Gastroesophageal sphincter (tissue), 4 donors: ENCODE results near the gene TMEM51. TPM values are rescaled to one million over a fixed set of nuclear protein-coding genes. Genes with fewer than 3 reads are reported as not detected.
"Not testable (repeated sequence)": the region's sequence is repeated elsewhere in the genome, so short reads cannot be mapped to it uniquely, and the experiment has no call there.

ENCODE experiments used
- ATAC-seq: fragments of 150-250 bp; one replicate; pipeline ENCODE4 v1.9.1; 2016; ENCODE audit warnings: mild to moderate bottlenecking, moderate library complexity
- H3K27ac ChIP-seq, 4 donors: fragments of 200-600 bp; sonication (generic) in 3 of 4; 1 replicate in 3 of 4; 2 replicates in 1 of 4; pipeline ENCODE4 v1.5.1; 2016 to 2019
- H3K27me3 ChIP-seq: fragments of 200-600 bp; sonication (generic); one replicate; pipeline ENCODE4 v1.5.1; 2019
- H3K36me3 ChIP-seq, 2 donors: fragments of 200-600 bp; sonication (generic); one replicate each; pipeline ENCODE4 v1.5.1; 2019; ENCODE audit warnings: control low read depth in 1 of 2
- H3K4me1 ChIP-seq, 3 donors: fragments of 200-600 bp; sonication (generic); 1 replicate in 2 of 3; 2 replicates in 1 of 3; pipeline ENCODE4 v1.5.1; 2016 to 2019; ENCODE audit warnings: control low read depth in 2 of 3
- H3K4me3 ChIP-seq, 2 donors: fragments of 200-600 bp; sonication (generic); one replicate each; pipeline ENCODE4 v1.5.1; 2019; ENCODE audit warnings: mild to moderate bottlenecking in 1 of 2, moderate library complexity in 1 of 2
- H3K9me3 ChIP-seq, 3 donors: fragments of 200-600 bp; sonication (generic); one replicate each; pipeline ENCODE4 v1.5.1; 2017 to 2019; ENCODE audit warnings: control low read depth in 2 of 3
- CTCF ChIP-seq, 4 experiments: fragments of 200-600 bp in 2 of 4; fragments of 450-650 bp in 2 of 4; sonication (generic) in 1 of 4; IDR thresholded peaks; one replicate each; pipeline ENCODE4 v1.5.1; 2017 to 2019; ENCODE audit warnings: antibody characterized with exemption in 4 of 4, mild to moderate bottlenecking in 2 of 4, moderate library complexity in 2 of 4
- EP300 ChIP-seq: sonication (generic); formaldehyde crosslinking; IDR thresholded peaks from one replicate; pipeline ENCODE4 v1.6.1; 2017; ENCODE audit warnings: antibody characterized with exemption, mild to moderate bottlenecking
- POLR2A ChIP-seq, 2 donors: fragments of 450-650 bp; IDR thresholded peaks; one replicate each; pipeline ENCODE4 v1.6.1; 2017; ENCODE audit warnings: antibody characterized with exemption in 2 of 2, mild to moderate bottlenecking in 2 of 2, moderate library complexity in 1 of 2
- POLR2AphosphoS5 ChIP-seq: sonication (generic); formaldehyde crosslinking; IDR thresholded peaks from one replicate; pipeline ENCODE4 v1.6.1; 2017; ENCODE audit warnings: antibody characterized with exemption
- WGBS, 2 donors: methylation state at CpG; one replicate each; pipeline ENCODE4 v1.1.5; 2018; ENCODE audit warnings: low coverage in 1 of 2; 5-methylcytosine and 5-hydroxymethylcytosine counted together
- total RNA-seq, 4 donors: library from RNA; depleted of rRNA; stranded (reverse); fragments of >200 nt; gene quantifications; one replicate each; pipeline ENCODE4 v1.1.0, GENCODE V29; 2016

The TMEM51 gene
- total RNA-seq, 4 donors from 2014 or later = 12.6 to 34.7 (median 17.7) TPM

DNA sequence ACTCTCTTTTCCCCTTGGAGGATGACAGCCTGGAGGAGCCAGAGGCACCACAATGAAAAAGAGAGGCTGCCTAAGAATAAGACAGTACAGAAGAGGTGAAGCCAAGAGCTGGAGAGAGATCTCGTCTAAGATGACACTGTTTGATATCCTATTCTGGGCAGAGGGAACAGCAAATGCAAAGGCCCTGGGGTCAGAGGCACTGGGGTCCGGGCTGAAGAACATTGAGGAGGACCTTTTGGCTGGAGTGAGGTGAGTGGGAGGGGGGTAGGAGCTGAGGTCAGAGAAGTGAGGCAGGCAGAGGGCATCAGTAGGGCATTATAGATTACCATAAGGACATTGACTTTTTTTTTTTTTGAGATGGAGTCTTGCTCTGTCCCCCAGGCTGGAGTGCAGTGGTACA, 19.3 kb upstream of the TMEM51 start:
- 60 to 85% methylated on average over 1 to 2 of the region's 2 CpGs for WGBS, 2 donors
- H3K9me3 ChIP-seq = peaks cover 0 to 10% (median 0%) of the 10 kb centered on the region in 3 donors
- H3K4me1 ChIP-seq = no peaks in the 10 kb centered on the region
- H3K36me3 ChIP-seq = no peaks in the 10 kb centered on the region
- H3K27ac ChIP-seq = no peak overlapping the region
- no peak for ATAC-seq
- TF ChIP-seq EP300 (no peak), POLR2AphosphoS5 (no peak), CTCF (IDR thresholded peaks at IDR 0.05) (no peak), POLR2A (IDR thresholded peaks at IDR 0.05) (no peak)
- H3K4me3 ChIP-seq = no peak overlapping the region
- peaks cover 3% of the 10 kb centered on the region for H3K27me3 ChIP-seq

GRCh38 chr1:15135604-15136003, 17.9 kb upstream of the TMEM51 start:
- H3K27me3 ChIP-seq, ATAC-seq, H3K9me3 ChIP-seq, H3K4me3 ChIP-seq, H3K4me1 ChIP-seq, H3K36me3 ChIP-seq, H3K27ac ChIP-seq: not testable (repeated sequence)
- 74 to 90% methylated on average over 4 to 8 of the region's 10 CpGs for WGBS, 2 donors

DNA sequence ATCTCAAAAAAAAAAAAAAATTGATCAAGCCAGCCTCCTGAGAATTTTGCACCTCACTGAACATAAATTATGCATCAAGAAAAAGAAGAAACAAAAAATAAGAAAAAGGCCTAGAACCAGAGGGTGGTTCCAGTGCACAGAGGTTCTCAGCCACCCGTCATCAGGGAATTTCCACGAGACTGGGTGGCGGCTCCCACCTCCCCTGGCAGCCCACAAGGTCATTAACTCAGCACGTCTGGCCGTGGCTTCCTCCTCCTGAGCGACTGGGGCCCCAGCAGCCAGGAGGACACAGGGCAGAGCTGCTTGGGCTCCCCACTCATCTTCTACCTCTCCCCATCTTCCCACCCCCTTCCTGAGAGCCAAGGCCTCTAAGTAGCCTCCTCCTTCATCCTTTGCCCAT, 15.7 kb upstream of the TMEM51 start:
- peaks cover 0 to 8% (median 5%) of the 10 kb centered on the region in 3 donors for H3K4me1 ChIP-seq
- ATAC-seq = no peak
- H3K36me3 ChIP-seq = no peaks in the 10 kb centered on the region
- H3K9me3 ChIP-seq = no peaks in the 10 kb centered on the region
- no peak overlapping the region for H3K27ac ChIP-seq
- TF ChIP-seq POLR2A (IDR thresholded peaks at IDR 0.05) (no peak), POLR2AphosphoS5 (no peak), EP300 (no peak), CTCF (IDR thresholded peaks at IDR 0.05) (no peak)
- WGBS, 2 donors = 59 to 74% methylated on average over 6 of the region's 6 CpGs
- no peak overlapping the region for H3K4me3 ChIP-seq
- peaks cover 3% of the 10 kb centered on the region for H3K27me3 ChIP-seq

DNA sequence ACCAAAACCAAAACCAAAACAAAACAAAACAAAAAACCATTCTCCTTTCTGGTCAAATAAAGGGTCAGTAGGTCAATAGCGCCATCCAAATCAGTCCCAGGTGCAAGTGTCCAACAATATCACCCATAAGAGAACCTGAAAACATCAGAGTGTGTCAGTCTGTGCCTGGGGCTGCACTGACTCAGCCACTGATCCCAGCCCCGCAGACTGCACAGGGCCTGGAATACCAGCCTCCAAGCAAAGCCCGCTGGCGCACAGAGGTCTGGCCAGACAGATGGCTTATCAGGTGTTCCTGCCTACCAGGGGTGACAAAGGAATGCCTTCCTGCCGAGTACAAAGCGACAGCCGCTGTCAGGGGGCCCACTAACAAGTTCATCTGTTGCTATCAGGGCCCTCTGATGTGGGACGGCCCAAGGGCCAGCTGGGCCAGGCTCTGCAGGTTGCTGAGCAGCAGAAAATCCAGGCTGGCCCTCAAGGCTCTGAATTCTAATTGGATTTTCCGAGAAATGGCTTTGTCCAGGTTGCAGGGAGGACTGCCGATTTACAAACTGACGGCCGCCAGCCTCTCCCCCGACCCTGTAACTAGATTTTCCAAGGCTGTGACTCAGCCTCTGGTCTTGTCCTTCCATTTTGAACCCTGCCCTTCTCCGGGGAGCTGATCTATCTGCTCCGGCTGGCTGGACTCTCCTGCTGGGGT, 13.7 kb upstream of the TMEM51 start:
- WGBS, 2 donors = 50 to 96% methylated on average over 2 to 4 of the region's 15 CpGs
- TF ChIP-seq CTCF (IDR thresholded peaks at IDR 0.05) = no peak
- TF ChIP-seq EP300 = no peak
- no peak for TF ChIP-seq POLR2A (IDR thresholded peaks at IDR 0.05)
- TF ChIP-seq POLR2AphosphoS5 = no peak
- no peak overlapping the region for H3K27ac ChIP-seq
- H3K36me3 ChIP-seq = no peaks in the 10 kb centered on the region
- no peaks in the 10 kb centered on the region for H3K9me3 ChIP-seq
- no peak overlapping the region for H3K4me3 ChIP-seq
- peaks cover 1% of the 10 kb centered on the region for H3K27me3 ChIP-seq
- H3K4me1 ChIP-seq = peaks cover 0 to 8% (median 5%) of the 10 kb centered on the region in 3 donors
- ATAC-seq = no peak

DNA sequence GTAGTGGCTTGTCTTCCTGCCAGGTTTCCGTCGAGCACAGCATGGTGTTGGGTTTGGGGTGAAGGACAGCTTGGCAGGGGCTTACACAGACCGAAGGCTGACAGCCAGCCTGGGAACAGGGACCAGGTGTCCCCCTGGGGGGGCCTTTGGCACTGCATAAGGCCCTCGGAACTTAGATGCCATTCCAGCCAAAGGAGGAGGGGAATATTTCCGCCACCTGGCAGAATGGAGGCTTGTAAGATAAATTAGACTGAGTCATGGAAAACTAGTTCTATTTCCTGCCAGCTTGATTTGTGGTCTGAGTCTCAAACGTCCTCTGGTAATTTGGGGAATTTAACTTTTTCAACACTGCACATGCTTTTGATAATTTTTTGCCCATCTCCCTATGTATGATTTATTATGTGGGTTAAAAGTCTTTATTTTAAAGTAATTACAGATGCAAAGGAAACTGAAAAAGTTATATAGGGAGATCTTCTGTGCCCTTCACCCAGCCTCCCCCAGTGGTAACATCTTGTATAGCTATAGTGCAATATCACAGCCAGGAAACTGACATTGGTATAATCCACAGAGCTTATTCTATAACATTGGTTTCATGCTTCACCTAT, 11.5 kb upstream of the TMEM51 start:
- H3K27ac ChIP-seq = no peak overlapping the region
- no peak overlapping the region for H3K4me3 ChIP-seq
- WGBS, 2 donors = 0 to 13% methylated on average over 1 to 4 of the region's 6 CpGs
- ATAC-seq = no peak
- H3K27me3 ChIP-seq = no peaks in the 10 kb centered on the region
- peaks cover 0 to 16% (median 5%) of the 10 kb centered on the region in 3 donors for H3K4me1 ChIP-seq
- H3K36me3 ChIP-seq = no peaks in the 10 kb centered on the region
- TF ChIP-seq POLR2A (IDR thresholded peaks at IDR 0.05) (no peak), CTCF (IDR thresholded peaks at IDR 0.05) (peak in 1 of 4 experiments; percentile 9), EP300 (no peak), POLR2AphosphoS5 (no peak)
- H3K9me3 ChIP-seq = no peaks in the 10 kb centered on the region
